NCI-H524 treated with DMSO at 0.1 percent for 48 hours (cell line): ENCODE results near the gene BBS2.

Experiments used
- DNase-seq: peaks from one replicate; lab custom pipeline; 2025; lab: John Stamatoyannopoulos, UW

BBS2 gene

GRCh38 chr16:56475201-56475600 lies 44.6 kb downstream of the BBS2 start:
- peak; percentile 0 for DNase-seq

GRCh38 chr16:56470666-56471065 lies 49.2 kb downstream of the BBS2 start:
- no peak for DNase-seq

GRCh38 chr16:56470232-56470631 lies 49.6 kb downstream of the BBS2 start:
- DNase-seq: no peak

GRCh38 chr16:56469748-56470147 lies 50.1 kb downstream of the BBS2 start:
- no peak for DNase-seq

- DNase-seq: no peak
These were observed 51.0 kb downstream of the BBS2 start for GRCh38 chr16:56468800-56469199.

GRCh38 chr16:56466344-56466743 lies 53.5 kb downstream of the BBS2 start:
- DNase-seq: no peak

- DNase-seq: no peak
These were observed 56.7 kb downstream of the BBS2 start for GRCh38 chr16:56463153-56463552.

- no peak for DNase-seq
These were observed 57.6 kb downstream of the BBS2 start for GRCh38 chr16:56462064-56462796.

- DNase-seq: peak; percentile 67
These were observed 59.7 kb downstream of the BBS2 start for GRCh38 chr16:56460101-56460500.

GRCh38 chr16:56457927-56458470 lies 61.8 kb downstream of the BBS2 start:
- no peak for DNase-seq

- DNase-seq: peak; percentile 6
These were observed 67.8 kb downstream of the BBS2 start for GRCh38 chr16:56451753-56452689.

GRCh38 chr16:56450986-56451752 lies 68.7 kb downstream of the BBS2 start, which contains the start of the genes NUDT21 and OGFOD1:
Gene NUDT21 (minus strand): TSS chr16:56451332. CDS start chr16:56451202, 130 bp downstream.
Gene OGFOD1 (plus strand): TSS chr16:56451554. CDS start chr16:56451613, 59 bp downstream.
- DNase-seq: peak; percentile 96

- DNase-seq: no peak
These were observed 69.4 kb downstream of the BBS2 start for GRCh38 chr16:56450275-56450985.

GRCh38 chr16:56448005-56448404 lies 71.8 kb downstream of the BBS2 start:
- DNase-seq: no peak

- DNase-seq: no peak
These were observed 72.5 kb downstream of the BBS2 start for GRCh38 chr16:56447286-56447685.

GRCh38 chr16:56438038-56438437 lies 81.8 kb downstream of the BBS2 start:
- DNase-seq: no peak

- no peak for DNase-seq
These were observed 83.6 kb downstream of the BBS2 start for GRCh38 chr16:56436258-56436657.
